ENCODE measurements around the gene GALP. TPM values are rescaled to one million over a fixed set of nuclear protein-coding genes. Genes with fewer than 3 reads are reported as not detected.
"Not testable (repeated sequence)": the region's sequence is repeated elsewhere in the genome, so short reads cannot be mapped to it uniquely, and the experiment has no call there.

GALP gene
- total RNA-seq, 1 donor from 2014 or later: 0.37 TPM

DNA sequence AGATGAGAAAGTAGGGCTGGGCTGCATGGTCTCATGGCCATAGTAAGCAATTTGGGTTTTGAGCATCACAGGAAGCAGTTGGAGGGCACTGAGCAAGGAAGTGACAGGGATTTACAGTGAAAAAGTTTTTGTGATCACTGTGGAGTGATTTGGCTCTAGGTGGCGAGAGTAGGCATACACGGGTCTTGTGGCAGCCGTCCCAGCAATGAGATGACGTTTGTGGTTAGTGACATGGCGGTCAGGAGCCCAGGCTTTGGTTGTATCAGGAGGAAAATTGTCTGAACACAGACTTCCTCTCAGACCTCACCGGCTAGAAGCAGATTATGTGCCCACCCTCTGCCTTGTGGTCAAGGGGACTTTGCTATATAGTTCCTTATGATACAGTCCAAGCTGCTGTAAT is 31.4 kb upstream of the GALP start:
- Mint-ChIP-seq H3K27ac (ENCODE audit: unreplicated experiment) (no peak overlapping the region), H3K27me3 (ENCODE audit: low read depth) (no peaks in the 10 kb centered on the region), H3K4me3 (peak overlapping the region; percentile 70), H3K9me3 (no peaks in the 10 kb centered on the region), H3K36me3 (ENCODE audit: low read depth) (peaks cover 5% of the 10 kb centered on the region), H3K4me1 (peaks cover 37% of the 10 kb centered on the region)
- TF ChIP-seq, protein P1, sequence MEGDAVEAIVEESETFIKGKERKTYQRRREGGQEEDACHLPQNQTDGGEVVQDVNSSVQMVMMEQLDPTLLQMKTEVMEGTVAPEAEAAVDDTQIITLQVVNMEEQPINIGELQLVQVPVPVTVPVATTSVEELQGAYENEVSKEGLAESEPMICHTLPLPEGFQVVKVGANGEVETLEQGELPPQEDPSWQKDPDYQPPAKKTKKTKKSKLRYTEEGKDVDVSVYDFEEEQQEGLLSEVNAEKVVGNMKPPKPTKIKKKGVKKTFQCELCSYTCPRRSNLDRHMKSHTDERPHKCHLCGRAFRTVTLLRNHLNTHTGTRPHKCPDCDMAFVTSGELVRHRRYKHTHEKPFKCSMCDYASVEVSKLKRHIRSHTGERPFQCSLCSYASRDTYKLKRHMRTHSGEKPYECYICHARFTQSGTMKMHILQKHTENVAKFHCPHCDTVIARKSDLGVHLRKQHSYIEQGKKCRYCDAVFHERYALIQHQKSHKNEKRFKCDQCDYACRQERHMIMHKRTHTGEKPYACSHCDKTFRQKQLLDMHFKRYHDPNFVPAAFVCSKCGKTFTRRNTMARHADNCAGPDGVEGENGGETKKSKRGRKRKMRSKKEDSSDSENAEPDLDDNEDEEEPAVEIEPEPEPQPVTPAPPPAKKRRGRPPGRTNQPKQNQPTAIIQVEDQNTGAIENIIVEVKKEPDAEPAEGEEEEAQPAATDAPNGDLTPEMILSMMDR (conservative IDR thresholded peaks at IDR 0.05): no peak
- DNase-seq (ENCODE audit: low read depth, low spot score): no peak

DNA sequence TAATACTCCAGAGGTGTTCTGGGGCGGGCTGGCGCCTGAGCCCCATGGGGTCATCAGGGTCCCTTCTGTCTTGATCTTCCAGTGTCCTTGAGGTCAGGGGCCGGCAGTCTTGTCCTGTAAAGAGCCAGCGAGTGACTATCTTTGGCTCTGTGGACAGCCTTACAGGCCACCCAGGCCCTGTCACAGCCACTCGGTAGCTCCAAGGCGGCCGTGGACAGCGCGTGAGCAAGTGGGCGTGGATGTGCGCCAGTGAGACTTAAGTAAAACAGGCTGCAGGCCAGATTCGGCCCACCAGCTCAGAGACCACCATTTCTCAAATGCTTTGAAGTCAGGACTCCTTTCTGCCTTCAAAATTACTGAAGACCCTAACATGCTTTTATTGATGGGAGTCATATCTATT is 31.0 kb upstream of the GALP start:
- H3K27ac Mint-ChIP-seq (ENCODE audit: unreplicated experiment): no peak overlapping the region
- no peak for DNase-seq (ENCODE audit: low read depth, low spot score)
- H3K4me3 Mint-ChIP-seq: no peak overlapping the region

DNA sequence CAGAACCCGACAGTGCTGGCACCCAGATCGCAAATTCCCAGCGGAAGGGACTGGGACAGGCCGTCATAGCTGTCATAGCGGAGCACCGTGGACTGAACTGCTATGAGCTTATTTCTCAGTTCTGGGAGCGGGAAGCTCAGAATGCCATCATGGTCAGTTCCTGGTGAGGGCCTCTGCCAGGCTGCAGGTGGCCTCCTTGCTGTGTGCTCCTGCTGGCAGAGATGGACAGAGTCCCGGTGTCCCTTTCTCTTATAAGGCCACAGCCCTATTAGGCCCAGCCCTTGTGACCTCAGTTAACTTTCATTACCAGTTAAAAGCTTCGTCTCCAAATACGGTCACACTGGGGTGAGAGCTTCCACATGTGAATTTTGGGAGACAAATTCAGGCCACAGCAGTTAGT is 30.1 kb upstream of the GALP start:
- H3K36me3 Mint-ChIP-seq (ENCODE audit: low read depth): peaks cover 14% of the 10 kb centered on the region
- no peak for DNase-seq (ENCODE audit: low read depth, low spot score)
- no peaks in the 10 kb centered on the region for H3K27me3 Mint-ChIP-seq (ENCODE audit: low read depth)
- H3K9me3 Mint-ChIP-seq: no peaks in the 10 kb centered on the region
- TF ChIP-seq, protein P1 (conservative IDR thresholded peaks at IDR 0.05): no peak
- no peak overlapping the region for H3K27ac Mint-ChIP-seq (ENCODE audit: unreplicated experiment)
- H3K4me3 Mint-ChIP-seq: no peak overlapping the region
- peaks cover 26% of the 10 kb centered on the region for H3K4me1 Mint-ChIP-seq

More for the DNA sequence above, 31.0 kb upstream of the GALP start:
- no peaks in the 10 kb centered on the region for H3K9me3 Mint-ChIP-seq
- no peaks in the 10 kb centered on the region for H3K27me3 Mint-ChIP-seq (ENCODE audit: low read depth)
- TF ChIP-seq, protein P1 (conservative IDR thresholded peaks at IDR 0.05): no peak
- peaks cover 9% of the 10 kb centered on the region for H3K36me3 Mint-ChIP-seq (ENCODE audit: low read depth)
- peaks cover 34% of the 10 kb centered on the region for H3K4me1 Mint-ChIP-seq

DNA sequence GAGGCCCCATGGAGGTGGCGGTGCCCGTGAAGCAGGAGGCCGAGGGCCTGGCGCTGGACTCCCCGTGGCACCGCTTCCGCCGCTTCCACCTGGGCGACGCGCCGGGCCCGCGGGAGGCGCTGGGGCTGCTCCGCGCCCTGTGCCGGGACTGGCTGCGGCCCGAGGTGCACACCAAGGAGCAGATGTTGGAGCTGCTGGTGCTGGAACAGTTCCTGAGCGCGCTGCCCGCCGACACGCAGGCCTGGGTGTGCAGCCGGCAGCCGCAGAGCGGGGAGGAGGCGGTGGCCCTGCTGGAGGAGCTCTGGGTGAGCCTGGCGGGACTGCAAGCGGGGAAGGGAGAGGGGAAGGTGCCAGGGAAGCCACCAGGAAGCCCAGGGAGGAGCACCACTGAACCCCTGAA is 28.9 kb upstream of the GALP start:
- peaks cover 14% of the 10 kb centered on the region for H3K36me3 Mint-ChIP-seq (ENCODE audit: low read depth)
- H3K9me3 Mint-ChIP-seq: no peaks in the 10 kb centered on the region
- peaks cover 19% of the 10 kb centered on the region for H3K4me1 Mint-ChIP-seq
- no peaks in the 10 kb centered on the region for H3K27me3 Mint-ChIP-seq (ENCODE audit: low read depth)
- TF ChIP-seq, protein P1 (conservative IDR thresholded peaks at IDR 0.05): no peak
- no peak overlapping the region for H3K4me3 Mint-ChIP-seq
- no peak overlapping the region for H3K27ac Mint-ChIP-seq (ENCODE audit: unreplicated experiment)
- DNase-seq (ENCODE audit: low read depth, low spot score): no peak

DNA sequence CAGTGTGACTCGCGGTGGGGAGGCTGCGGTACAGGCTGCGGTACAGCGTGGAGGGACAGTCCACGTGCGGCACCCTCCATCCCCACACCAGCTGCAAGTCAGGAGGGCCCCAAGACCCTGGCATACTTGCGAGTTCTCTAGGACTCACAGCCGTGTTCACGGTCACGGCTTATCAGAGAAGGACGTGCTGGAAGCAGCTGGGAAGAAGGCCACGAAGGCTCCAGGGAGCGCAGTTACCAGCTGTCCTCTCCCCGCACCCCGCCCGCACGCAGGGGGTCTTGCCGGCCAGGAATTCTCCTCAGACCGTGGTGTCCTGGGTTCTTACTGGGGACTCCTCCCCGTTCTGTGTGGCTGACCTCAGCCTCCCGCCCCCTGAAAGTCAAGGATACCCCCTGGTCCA is 28.5 kb upstream of the GALP start:
- peaks cover 14% of the 10 kb centered on the region for H3K36me3 Mint-ChIP-seq (ENCODE audit: low read depth)
- no peaks in the 10 kb centered on the region for H3K27me3 Mint-ChIP-seq (ENCODE audit: low read depth)
- H3K4me1 Mint-ChIP-seq: peaks cover 16% of the 10 kb centered on the region
- no peaks in the 10 kb centered on the region for H3K9me3 Mint-ChIP-seq
- no peak overlapping the region for H3K4me3 Mint-ChIP-seq
- no peak for DNase-seq (ENCODE audit: low read depth, low spot score)
- TF ChIP-seq, protein P1 (conservative IDR thresholded peaks at IDR 0.05): no peak
- H3K27ac Mint-ChIP-seq (ENCODE audit: unreplicated experiment): no peak overlapping the region

DNA sequence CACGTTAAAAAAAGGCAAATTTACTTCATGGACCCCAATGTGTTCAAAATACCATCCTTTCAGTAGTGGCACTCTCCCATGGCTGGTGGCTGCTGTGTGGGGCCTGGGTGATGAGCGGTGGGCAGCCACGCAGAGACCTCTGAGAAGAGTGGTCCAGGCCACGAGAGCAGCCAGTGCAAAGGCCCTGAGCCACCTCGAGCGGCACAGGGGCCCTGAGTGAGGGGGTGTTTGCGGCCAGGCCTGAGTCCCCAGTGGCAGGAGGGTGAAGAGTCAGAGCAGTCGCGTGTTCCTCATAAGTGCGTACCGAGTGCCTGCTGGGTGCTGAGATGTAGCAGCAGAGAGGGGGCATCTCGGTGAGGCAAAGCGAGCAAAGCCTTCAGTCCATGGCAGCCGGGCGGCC is 27.7 kb upstream of the GALP start:
- Mint-ChIP-seq H3K4me3 (no peak overlapping the region), H3K9me3 (no peaks in the 10 kb centered on the region), H3K4me1 (peaks cover 20% of the 10 kb centered on the region), H3K36me3 (ENCODE audit: low read depth) (peaks cover 14% of the 10 kb centered on the region), H3K27ac (ENCODE audit: unreplicated experiment) (no peak overlapping the region), H3K27me3 (ENCODE audit: low read depth) (no peaks in the 10 kb centered on the region)
- TF ChIP-seq, protein P1 (conservative IDR thresholded peaks at IDR 0.05): no peak
- DNase-seq (ENCODE audit: low read depth, low spot score): no peak

DNA sequence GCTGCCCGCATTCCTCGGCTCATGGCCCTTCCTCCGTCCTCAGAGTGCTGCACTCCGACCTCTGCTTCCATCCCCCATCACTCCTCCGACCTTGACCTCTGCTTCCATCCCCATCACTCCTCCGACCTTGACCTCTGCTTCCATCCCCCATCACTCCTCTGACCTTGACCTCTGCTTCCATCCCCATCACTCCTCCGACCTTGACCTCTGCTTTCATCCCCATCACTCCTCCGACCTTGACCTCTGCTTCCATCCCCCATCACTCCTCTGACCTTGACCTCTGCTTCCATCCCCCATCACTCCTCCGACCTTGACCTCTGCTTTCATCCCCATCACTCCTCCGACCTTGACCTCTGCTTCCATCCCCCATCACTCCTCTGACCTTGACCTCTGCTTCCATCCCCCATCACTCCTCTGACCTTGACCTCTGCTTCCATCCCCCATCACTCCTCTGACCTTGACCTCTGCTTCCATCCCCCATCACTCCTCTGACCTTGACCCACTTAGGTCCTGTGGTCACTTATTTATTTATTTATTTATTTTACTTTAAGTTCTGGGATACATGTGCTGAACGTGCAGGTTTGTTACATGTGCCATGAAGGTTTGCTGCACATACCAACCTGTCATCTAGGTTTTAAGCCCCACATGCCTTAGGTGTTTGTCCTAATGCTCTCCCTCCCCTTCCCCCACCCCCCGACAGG is 26.7 kb upstream of the GALP start:
- H3K36me3 Mint-ChIP-seq (ENCODE audit: low read depth): peaks cover 18% of the 10 kb centered on the region
- not testable (repeated sequence) for H3K27me3 Mint-ChIP-seq (ENCODE audit: low read depth); H3K27ac Mint-ChIP-seq (ENCODE audit: unreplicated experiment); H3K4me3 Mint-ChIP-seq; H3K9me3 Mint-ChIP-seq; DNase-seq (ENCODE audit: low read depth, low spot score)
- peaks cover 23% of the 10 kb centered on the region for H3K4me1 Mint-ChIP-seq

All from neural crest cell (in vitro differentiated cells).